Fibroblast of lung (primary cell): Measurements from ENCODE around the gene TMEM52.

Experiments used
- CTCF ChIP-seq, 2 donors: IDR thresholded peaks in 1 of 2; conservative IDR thresholded peaks in 1 of 2; 1 replicate in 1 of 2; 2 replicates in 1 of 2; pipeline ENCODE4 v1.5.1; 2011 to 2012; ENCODE audit warnings: low read length in 2 of 2, control low read depth in 1 of 2, inconsistent platforms in 1 of 2, low read depth in 1 of 2, mild to moderate bottlenecking in 1 of 2
- EZH2 ChIP-seq: IDR thresholded peaks from 2 replicates; pipeline ENCODE4 v1.5.1; 2012; ENCODE audit warnings: low read length, control low read depth, mild to moderate bottlenecking; ENCODE audit errors: missing control alignments

DNA sequence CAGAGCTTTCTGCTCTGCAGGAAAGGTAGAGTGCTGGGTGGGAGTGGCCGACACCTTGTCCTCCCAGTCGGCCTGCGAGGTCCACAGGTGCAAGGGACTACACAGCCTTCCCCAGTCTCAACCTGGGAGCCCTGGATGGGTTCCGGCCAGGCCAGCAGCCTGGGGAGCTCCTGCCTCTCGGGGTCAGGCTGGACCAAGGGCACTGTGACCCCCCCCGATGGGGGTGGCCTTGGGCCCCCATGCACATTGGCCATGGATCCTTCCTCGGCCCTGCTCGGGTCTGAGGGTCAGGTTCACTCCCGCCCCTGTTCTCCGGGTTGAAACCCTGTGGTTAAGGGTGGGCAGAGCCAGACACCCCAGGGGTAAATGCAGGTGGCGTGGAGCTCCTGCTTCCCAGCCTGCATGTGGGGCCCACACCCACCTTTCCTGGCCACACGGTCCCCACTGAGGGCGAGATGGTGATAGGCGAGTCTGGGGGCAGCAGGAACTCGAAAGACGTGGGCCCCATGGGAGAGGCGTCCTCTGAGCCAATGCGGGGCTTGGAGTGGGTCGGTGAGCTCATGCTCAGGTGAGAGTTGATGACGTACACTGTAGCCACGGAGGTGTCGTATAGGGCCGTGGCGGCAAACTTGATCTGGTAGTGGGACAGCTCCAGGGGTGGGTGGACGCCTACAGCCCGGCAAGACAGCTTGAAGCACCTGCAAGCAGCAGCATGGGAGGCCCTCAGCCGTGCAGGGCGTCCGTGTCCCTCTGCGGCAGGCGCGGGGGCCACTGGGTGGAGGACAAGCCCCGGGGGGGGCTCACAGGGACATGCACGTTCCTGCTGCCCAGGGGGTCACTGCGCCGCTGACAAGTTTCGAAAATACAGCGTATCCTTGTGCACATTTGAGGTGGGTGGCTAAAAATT is 10.8 kb upstream of the TMEM52 start:
- TF ChIP-seq CTCF (conservative IDR thresholded peaks at IDR 0.05 in 1 of 2, IDR thresholded peaks at IDR 0.05 in 1 of 2; ENCODE audit: low read depth in 1 of 2, low read length in 2 of 2): no peak
- TF ChIP-seq EZH2: no peak
